Activated CD4-positive, alpha-beta T cell treated with anti-CD3 and anti-CD28 coated beads, Interleukin-2, amount 10 ng/mL, durations not matched to agents 7 days and 5 days (primary cell): Measurements from ENCODE around the gene KSR2. TPM values are rescaled to one million over a fixed set of nuclear protein-coding genes. Genes with fewer than 3 reads are reported as not detected.
"Not testable (repeated sequence)": the region's sequence is repeated elsewhere in the genome, so short reads cannot be mapped to it uniquely, and the experiment has no call there.

Experiments used
- CTCF ChIA-PET: fragments of 350-600 bp; sonication (Branson Sonifier 250); formaldehyde crosslinking; loops from one replicate; lab custom pipeline; 2021; ENCODE audit warnings: antibody characterized with exemption; lab: Charles Lee
- POLR2A ChIA-PET: fragments of 350-600 bp; sonication (Branson Sonifier 250); formaldehyde crosslinking; loops from one replicate; lab custom pipeline; 2021; ENCODE audit warnings: antibody characterized with exemption; lab: Charles Lee
- DNase-seq: peaks from one replicate; pipeline ENCODE4 v3.0.0-alpha.2; 2020
- H3K27ac Mint-ChIP-seq: one replicate; pipeline ENCODE4 v1.8.0; 2021; ENCODE audit warnings: mild to moderate bottlenecking, moderate library complexity, mixed read lengths
- H3K27me3 Mint-ChIP-seq: one replicate; pipeline ENCODE4 v1.8.0; 2021; ENCODE audit warnings: mixed read lengths
- H3K36me3 Mint-ChIP-seq: one replicate; pipeline ENCODE4 v1.8.0; 2021; ENCODE audit warnings: low read depth, mixed read lengths
- H3K4me1 Mint-ChIP-seq: one replicate; pipeline ENCODE4 v1.8.0; 2021; ENCODE audit warnings: mixed read lengths
- H3K4me3 Mint-ChIP-seq: one replicate; pipeline ENCODE4 v1.8.0; 2021; ENCODE audit warnings: mild to moderate bottlenecking, moderate library complexity, mixed read lengths
- H3K9me3 Mint-ChIP-seq: one replicate; pipeline ENCODE4 v1.8.0; 2021; ENCODE audit warnings: mixed read lengths
- total RNA-seq, 2 experiments: library from RNA; stranded (reverse); gene quantifications; one replicate each; pipeline ENCODE4 v1.2.3, GENCODE V29; 2021

Gene KSR2
- total RNA-seq, 2 experiments from 2014 or later = 0.04 to 0.15 TPM

DNA sequence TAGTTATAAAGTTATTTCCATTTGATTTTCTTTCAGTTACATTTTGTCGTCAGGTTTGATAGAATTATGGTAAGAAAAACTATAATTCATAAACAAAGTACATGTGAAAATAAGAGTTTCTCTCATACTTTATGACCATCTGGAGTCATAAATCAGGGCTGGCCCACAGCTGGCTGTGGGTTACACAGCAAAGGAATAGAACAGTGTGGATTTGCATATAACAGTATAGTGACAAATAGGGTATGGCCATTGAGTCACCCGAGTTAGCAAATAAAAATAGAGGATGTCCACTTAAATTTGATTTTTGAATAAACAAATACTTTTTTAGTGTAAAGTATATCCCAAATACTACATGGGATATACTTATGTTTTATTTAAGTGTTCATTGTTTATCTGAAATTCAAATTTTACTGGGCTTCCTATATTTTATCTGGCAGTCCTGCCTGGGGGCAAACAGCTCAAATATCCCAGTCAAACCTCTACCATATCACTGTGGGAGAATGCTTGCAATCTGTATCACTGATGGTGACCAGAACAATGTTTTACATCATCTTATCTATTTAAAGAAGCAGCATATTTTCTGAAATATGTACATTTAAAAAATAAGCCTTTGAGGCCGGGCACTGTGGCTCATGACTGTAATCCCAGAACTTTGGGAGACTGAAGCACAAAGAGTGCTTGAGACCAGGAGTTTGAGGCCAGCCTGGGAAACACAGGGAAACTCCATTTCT, 65.5 kb downstream of the KSR2 start:
- no peak for DNase-seq
- Mint-ChIP-seq H3K27ac (no peak overlapping the region), H3K27me3 (peaks cover 4% of the 10 kb centered on the region), H3K4me1 (no peaks in the 10 kb centered on the region), H3K9me3 (peaks cover 2% of the 10 kb centered on the region), H3K36me3 (no peaks in the 10 kb centered on the region), H3K4me3 (no peak overlapping the region)
- POLR2A ChIA-PET = no interaction called here
- CTCF ChIA-PET = no interaction called here

DNA sequence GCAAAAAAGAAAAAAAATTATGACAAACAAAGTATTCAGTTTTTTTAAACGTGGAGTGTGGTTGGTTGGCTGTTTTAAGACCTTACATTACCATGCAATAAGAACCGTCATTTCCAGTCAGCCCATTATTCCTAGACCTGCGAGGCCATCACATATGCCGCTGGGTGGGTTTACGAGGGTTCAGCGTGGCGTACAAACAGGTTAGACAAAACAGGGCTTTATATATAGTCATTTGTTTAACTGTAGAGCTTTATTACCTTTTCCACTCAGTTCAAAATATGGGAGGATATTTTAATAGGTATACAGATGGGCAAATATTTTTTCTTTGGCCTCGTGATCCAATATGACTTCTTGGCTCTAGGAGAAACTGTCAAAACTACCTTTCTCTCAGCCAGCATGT, 67.2 kb downstream of the KSR2 start:
- Mint-ChIP-seq H3K27me3 (no peaks in the 10 kb centered on the region), H3K27ac (no peak overlapping the region), H3K9me3 (peaks cover 2% of the 10 kb centered on the region), H3K4me1 (no peaks in the 10 kb centered on the region), H3K36me3 (no peaks in the 10 kb centered on the region), H3K4me3 (no peak overlapping the region)
- ChIA-PET CTCF (no interaction called here), POLR2A (no interaction called here)
- DNase-seq = no peak

DNA sequence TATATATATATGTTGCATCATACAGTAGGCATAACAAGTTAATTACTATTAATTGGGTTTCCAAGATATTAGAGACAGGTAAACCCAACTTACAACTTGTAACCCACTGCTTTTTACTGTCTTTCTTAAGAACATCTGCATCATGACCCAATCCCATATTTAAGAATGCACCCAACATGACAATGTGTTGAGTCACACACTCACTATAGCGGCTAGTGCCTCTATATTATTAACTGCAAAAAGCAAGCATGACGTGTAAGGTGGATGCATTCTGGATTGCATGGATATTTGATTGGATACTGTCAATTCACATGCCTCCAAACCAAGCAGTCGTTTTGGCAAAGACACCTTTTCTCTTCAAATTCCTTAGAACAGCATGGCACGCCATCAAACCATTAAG, 68.2 kb downstream of the KSR2 start:
- Mint-ChIP-seq H3K27ac (no peak overlapping the region), H3K36me3 (no peaks in the 10 kb centered on the region)
- CTCF ChIA-PET = no interaction called here

DNA sequence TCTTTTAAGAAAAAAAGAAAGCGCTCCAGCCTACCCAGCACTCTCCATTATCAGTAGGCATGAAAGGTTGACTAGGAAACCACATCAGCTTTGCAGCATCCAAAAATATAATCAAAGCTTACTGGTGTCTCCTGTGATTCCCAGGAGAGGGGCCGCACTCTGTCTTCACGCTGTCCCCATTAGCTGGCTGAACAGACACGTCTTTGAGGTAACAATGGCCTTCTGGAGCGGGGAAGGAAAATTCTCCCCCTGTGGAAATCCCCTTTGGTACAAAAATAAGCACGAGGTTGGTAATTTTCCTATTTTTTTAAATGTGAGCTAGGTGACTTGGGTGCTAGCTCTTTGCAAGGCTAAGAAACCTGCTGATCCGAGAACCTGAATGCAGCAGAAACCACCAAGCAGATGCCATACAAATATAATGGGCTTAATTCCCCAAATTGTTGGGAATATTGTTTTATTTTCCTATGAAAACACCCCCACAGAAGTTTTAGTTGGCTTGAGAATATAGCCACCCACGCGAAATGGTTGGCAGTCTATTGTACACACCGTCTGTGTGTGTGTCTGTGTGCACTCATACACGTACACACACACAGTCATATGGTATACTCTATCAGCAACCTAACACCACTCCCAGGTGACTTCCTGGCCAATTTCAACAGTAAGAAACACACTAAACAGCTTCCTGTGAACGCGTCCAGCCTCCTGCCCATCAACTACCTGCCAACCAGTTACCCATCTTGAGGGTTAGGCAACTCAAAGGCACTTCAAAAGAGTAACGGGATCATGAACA, 71.2 kb downstream of the KSR2 start:
- Mint-ChIP-seq H3K27me3 (no peaks in the 10 kb centered on the region), H3K4me1 (no peaks in the 10 kb centered on the region), H3K36me3 (no peaks in the 10 kb centered on the region), H3K9me3 (peaks cover 7% of the 10 kb centered on the region), H3K27ac (no peak overlapping the region), H3K4me3 (no peak overlapping the region)
- ChIA-PET POLR2A (no interaction called here), CTCF (no interaction called here)
- DNase-seq = no peak

More for the DNA sequence above, 68.2 kb downstream of the KSR2 start:
- Mint-ChIP-seq H3K9me3 (peaks cover 5% of the 10 kb centered on the region), H3K4me1 (no peaks in the 10 kb centered on the region), H3K4me3 (no peak overlapping the region), H3K27me3 (no peaks in the 10 kb centered on the region)
- DNase-seq = no peak
- POLR2A ChIA-PET = no interaction called here

DNA sequence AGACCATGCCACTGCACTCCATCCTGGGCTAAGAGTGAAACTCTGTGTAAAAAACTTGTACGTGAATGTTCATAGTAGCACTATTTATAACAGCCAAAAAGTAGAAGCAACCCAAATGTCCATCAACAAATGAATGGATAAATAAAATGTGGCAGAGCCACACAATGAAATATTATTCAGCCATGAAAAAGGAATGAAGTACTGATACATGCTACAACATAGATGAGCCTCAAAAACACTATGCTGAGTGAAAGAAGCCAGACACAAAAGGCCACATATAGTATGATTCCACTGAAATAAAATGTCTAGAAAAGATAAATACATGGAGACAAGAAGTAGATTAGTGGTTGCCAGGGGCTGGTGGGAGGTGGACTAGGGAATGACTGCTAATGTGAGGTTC, 72.8 kb downstream of the KSR2 start:
- H3K4me3 Mint-ChIP-seq = no peak overlapping the region
- H3K27me3 Mint-ChIP-seq = no peaks in the 10 kb centered on the region
- peaks cover 7% of the 10 kb centered on the region for H3K9me3 Mint-ChIP-seq
- H3K36me3 Mint-ChIP-seq = no peaks in the 10 kb centered on the region
- no peak for DNase-seq
- H3K4me1 Mint-ChIP-seq = no peaks in the 10 kb centered on the region
- ChIA-PET POLR2A (no interaction called here), CTCF (no interaction called here)
- no peak overlapping the region for H3K27ac Mint-ChIP-seq

DNA sequence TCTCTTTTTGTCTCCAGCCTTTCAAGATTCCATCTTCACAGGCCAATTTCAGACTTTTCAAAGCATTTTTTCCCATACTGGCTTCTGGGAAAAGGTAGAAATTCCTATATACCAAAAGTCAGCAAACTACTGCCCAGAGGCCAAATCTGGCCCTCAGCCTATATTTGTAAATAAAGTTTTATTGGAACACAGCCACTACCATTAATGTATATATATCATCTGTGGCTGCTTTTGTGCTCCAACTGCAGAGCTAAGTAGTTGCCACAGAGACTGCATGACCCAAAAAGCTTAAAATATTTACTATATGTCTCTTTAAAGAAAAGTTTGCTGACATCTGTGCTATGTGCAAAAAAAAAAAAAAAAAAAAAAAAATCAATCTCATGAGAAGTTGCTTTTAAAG, 76.3 kb downstream of the KSR2 start:
- POLR2A ChIA-PET = no interaction called here
- no peak for DNase-seq
- Mint-ChIP-seq H3K4me3 (no peak overlapping the region), H3K9me3 (peaks cover 5% of the 10 kb centered on the region), H3K27me3 (peaks cover 4% of the 10 kb centered on the region), H3K4me1 (no peaks in the 10 kb centered on the region), H3K36me3 (no peaks in the 10 kb centered on the region), H3K27ac (no peak overlapping the region)
- CTCF ChIA-PET = no interaction called here

DNA sequence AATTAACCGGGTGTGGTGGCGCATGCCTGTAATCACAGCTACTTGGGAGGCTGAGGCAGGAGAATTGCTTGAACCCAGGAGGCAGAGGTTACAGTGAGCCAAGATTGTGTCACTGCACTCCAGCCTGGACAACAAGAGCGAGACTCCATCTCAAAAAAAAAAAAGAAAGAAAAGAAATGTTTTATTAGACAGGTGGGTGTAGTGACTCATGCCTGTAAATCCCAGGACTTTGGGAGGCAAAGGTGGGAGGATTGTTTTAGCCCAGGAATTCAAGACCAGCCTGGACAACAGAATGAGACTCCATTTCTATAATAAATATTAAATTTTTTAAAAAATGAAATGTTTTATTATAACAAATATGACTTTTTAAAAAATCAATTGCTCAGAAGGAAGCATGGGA, 77.5 kb downstream of the KSR2 start:
- H3K4me3 Mint-ChIP-seq, H3K27me3 Mint-ChIP-seq, H3K27ac Mint-ChIP-seq, H3K36me3 Mint-ChIP-seq, H3K9me3 Mint-ChIP-seq, POLR2A ChIA-PET, H3K4me1 Mint-ChIP-seq, DNase-seq, CTCF ChIA-PET: not testable (repeated sequence)

DNA sequence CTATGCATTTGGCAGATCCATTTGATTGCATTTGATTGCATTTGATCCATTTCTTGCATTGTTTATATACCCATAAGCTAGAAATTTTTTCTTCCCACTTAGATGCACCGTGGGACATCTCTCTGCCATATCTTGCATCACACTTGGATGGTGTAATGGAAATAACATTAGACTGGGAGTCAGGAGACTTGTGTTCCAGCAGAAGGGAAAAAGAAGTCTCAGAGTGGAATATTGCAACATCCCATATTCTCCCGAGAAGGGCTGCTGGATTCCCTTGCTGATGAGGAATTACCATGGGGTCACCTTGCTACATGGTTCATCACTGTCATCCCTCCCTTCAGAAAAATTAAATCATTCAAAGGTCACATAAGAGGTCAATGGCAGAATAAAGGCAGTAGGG, 78.1 kb downstream of the KSR2 start:
- Mint-ChIP-seq H3K27me3 (peaks cover 4% of the 10 kb centered on the region), H3K4me1 (no peaks in the 10 kb centered on the region), H3K36me3 (no peaks in the 10 kb centered on the region), H3K9me3 (peaks cover 2% of the 10 kb centered on the region), H3K4me3 (no peak overlapping the region), H3K27ac (no peak overlapping the region)
- POLR2A ChIA-PET = no interaction called here
- CTCF ChIA-PET = no interaction called here
- DNase-seq = no peak

DNA sequence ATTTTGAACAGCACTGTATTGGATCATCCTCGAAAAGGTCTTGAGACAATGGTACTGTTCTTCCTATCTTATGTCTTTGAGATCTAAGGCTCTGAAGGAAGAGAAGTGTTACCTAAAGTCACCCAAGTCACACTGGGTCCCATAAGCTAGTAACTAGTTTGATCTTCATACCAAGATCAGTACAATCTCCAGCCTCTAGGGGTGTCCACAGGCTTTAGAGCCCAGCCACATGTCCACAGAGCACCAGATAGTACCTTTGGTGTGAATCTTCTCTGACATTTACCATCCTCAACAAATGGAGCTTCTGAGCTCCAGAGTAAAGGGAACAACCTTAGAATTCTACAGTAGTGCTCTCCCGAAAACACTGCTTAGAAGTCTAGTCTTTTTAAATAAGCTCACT, 78.7 kb downstream of the KSR2 start:
- ChIA-PET POLR2A (no interaction called here), CTCF (no interaction called here)
- H3K4me1 Mint-ChIP-seq = no peaks in the 10 kb centered on the region
- no peak for DNase-seq
- H3K36me3 Mint-ChIP-seq = no peaks in the 10 kb centered on the region
- H3K4me3 Mint-ChIP-seq = no peak overlapping the region
- H3K27me3 Mint-ChIP-seq = peaks cover 4% of the 10 kb centered on the region
- H3K27ac Mint-ChIP-seq = no peak overlapping the region
- H3K9me3 Mint-ChIP-seq = peaks cover 2% of the 10 kb centered on the region

DNA sequence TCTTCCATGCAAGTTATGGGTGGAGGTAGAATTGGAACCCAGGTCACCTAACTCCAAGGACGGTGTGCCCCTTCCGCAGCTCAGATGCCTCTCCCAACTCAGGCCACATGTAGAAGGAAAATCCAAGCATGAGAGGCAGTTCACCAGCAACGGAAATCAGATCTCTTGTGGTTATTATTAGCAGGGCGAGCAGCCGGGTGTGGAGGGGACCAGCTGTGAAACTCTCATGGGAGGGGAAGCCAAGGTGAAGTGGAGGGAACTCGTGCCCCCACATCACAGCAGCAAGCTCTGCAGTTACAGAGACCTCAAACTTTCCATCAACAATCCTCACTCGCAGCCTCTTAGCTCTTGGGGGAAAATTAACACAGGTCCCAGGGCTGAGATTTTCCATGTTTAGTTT, 79.7 kb downstream of the KSR2 start:
- Mint-ChIP-seq H3K9me3 (peaks cover 2% of the 10 kb centered on the region), H3K4me1 (no peaks in the 10 kb centered on the region), H3K27ac (no peak overlapping the region), H3K36me3 (no peaks in the 10 kb centered on the region), H3K4me3 (no peak overlapping the region), H3K27me3 (peaks cover 5% of the 10 kb centered on the region)
- CTCF ChIA-PET = no interaction called here
- POLR2A ChIA-PET = no interaction called here
- DNase-seq = no peak

DNA sequence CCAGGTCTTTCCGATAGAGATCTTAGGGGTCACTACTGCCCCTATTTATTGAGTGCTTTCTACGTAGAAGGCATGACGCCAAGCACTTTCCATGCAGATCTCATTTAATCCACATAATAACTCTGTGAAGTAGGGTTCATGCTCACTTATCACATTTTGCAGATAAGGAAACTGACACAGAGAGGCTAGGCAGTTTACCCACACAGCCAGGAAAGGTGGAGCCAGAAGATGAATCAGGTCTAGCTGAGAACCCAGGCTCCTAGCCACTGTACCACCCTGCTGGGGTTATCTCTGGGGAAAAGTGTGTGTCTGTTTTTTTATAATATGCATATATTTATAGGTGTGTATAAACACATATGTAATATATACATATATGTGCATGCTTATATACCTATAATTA, 83.6 kb downstream of the KSR2 start:
- no peak overlapping the region for H3K27ac Mint-ChIP-seq
- peaks cover 6% of the 10 kb centered on the region for H3K27me3 Mint-ChIP-seq
- POLR2A ChIA-PET = no interaction called here
- no peaks in the 10 kb centered on the region for H3K36me3 Mint-ChIP-seq
- CTCF ChIA-PET = interaction anchor here (0.7 kb wide), 1 partner anchor 8 kb away, joined by 3 read pairs; no protein-coding TSS in a partner anchor
- H3K4me3 Mint-ChIP-seq = no peak overlapping the region
- H3K4me1 Mint-ChIP-seq = no peaks in the 10 kb centered on the region
- DNase-seq = no peak
- H3K9me3 Mint-ChIP-seq = no peaks in the 10 kb centered on the region

DNA sequence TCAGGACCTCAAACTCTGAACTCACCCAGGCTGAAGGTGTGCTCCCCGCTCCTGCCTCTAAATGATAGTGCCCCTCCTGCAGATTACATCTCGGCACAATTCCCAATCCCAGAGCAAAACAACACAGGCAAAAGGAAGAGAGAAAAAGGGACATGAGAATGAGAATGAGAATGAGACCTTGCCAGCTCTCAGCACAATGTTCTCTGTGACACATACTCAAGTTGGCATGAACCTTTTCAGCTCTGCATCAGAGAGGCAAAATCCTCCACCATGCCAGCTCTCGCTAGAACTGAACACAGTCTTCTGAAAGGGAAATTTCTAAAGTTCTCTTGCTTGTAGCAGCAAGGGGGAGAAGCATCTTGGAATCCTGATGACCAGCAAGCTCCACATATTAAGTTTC, 84.6 kb downstream of the KSR2 start:
- H3K36me3 Mint-ChIP-seq = no peaks in the 10 kb centered on the region
- no peaks in the 10 kb centered on the region for H3K4me1 Mint-ChIP-seq
- no peaks in the 10 kb centered on the region for H3K9me3 Mint-ChIP-seq
- no peak overlapping the region for H3K27ac Mint-ChIP-seq
- ChIA-PET CTCF (interaction anchor here (0.7 kb wide), 1 partner anchor 62 kb away, joined by 4 read pairs; no protein-coding TSS in a partner anchor), POLR2A (no interaction called here)
- no peak overlapping the region for H3K4me3 Mint-ChIP-seq
- DNase-seq = no peak
- peaks cover 2% of the 10 kb centered on the region for H3K27me3 Mint-ChIP-seq

DNA sequence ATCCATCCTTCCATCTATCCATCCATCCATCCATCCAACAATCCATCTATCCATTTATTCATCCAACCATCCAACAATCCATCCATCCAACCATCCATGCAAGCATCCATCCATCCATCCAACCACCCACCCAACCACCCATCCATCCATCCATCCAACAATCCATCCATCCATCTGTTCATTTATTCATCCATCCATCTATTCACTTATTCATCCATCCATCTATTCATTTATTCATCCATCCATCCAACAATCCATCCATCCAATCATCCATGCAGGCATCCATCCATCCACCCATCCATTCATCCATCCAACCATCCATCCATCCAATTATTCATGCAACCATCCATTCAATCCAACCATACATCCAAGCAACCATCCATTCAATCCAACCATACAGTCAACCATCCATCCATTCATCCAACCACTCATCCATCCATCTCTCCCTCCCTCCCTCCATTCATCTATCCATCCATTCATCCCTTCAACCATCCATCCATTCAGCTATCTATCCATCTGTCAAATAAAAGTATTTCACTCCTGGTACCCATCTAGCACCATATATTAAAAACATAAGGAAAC, 86.1 kb downstream of the KSR2 start:
- H3K9me3 Mint-ChIP-seq = no peaks in the 10 kb centered on the region
- CTCF ChIA-PET = no interaction called here
- H3K27me3 Mint-ChIP-seq = peaks cover 8% of the 10 kb centered on the region
- DNase-seq = no peak
- H3K27ac Mint-ChIP-seq = no peak overlapping the region
- no peaks in the 10 kb centered on the region for H3K4me1 Mint-ChIP-seq
- POLR2A ChIA-PET = no interaction called here
- no peak overlapping the region for H3K4me3 Mint-ChIP-seq
- no peaks in the 10 kb centered on the region for H3K36me3 Mint-ChIP-seq
